DMS53 (cell line): ENCODE results near the gene CAMKK2.
"Not testable (repeated sequence)": the region's sequence is repeated elsewhere in the genome, so short reads cannot be mapped to it uniquely, and the experiment has no call there.

Experiments used
- DNase-seq: peaks from one replicate; lab custom pipeline; 2025; lab: John Stamatoyannopoulos, UW

The CAMKK2 gene

DNA sequence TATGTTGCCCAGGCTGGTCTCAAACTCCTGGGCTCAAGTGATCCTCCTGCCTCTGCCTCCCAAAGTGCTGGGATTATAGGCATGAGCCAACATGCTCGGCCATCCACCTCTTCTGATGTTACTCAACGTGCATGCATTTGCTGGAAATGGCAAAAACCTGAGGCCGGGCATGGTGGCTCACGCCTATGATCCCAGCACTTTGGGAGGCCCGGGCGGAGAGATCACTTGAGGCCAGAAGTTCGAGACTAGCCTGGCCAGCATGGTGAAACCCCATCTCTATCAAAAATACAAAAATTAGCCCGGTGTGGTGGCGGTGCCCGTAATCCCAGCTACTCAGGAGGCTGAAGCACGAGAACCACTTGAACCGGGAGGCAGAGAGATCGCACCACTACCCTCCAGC, 1.9 kb upstream of the CAMKK2 start:
- not testable (repeated sequence) for DNase-seq

DNA sequence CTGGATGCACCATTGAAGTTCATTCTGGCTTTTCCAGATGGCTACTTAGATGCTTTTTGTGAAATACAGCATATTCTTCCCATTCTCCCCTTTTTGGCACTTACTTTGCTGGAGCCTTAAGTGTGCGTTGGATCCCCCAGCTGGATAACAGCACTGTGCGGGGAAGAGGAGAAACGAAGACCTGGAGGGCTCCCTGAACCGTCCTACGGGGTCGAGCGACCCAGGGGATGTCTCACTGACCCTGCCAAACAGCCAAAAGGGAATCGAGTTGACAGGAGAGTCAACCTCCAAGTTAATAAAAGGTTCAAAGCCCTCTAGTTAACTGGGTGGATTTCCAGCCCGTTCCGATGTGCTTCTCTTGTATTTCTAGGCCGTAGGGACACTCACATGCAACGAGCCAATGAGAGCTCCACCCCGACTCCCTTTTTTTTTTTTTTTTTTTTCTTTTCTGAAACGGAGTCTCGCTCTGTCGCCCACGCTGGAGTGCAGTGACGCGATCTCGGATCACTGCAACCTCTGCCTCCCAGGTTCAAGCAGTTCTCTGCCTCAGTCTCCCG, 1.0 kb upstream of the CAMKK2 start:
- peak; percentile 90 for DNase-seq

DNA sequence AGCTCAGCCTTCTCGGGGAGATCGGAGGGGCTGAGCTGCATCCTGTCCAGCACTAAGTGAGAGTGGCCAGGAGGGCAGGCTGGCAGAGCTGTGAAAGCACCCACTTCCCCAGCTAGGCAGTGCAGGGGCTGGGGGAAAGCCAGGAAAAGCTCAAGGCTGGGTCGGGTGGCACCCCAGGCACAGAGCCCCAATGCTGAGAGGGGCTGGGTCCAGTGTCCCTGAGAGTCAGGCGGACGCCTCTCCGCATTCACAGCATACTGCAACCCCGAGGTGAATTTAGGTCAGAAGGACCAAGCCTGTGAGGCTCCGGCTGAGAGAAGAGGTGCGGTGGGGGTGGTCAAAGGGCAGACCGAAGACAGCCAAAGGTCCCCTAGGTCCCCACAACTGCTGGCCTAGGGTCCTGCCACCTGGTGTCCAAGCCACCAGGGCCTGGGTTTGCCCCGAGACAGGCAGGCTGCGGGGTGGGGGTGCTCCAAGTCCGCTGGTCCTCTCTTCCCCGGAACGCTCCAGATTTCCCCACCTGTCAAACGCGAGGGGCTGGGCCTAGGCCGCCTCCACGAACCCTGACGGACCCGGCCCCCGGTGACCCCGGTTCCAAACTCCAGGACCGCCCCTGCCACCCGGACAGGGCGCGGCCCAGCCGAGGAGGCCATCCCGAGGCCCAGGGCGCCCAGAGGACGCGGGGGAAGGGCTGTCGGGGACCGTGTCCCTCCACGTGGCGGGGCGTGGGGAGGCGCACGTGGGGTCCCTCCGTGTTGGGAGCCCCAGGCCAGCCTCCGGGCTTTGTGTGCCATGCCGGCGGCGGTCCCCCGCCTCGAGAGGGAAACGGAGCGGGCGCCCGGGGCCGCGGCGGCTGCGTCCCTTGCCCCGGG, 527 bp downstream of the CAMKK2 start:
- DNase-seq, result peak; percentile 74

DNA sequence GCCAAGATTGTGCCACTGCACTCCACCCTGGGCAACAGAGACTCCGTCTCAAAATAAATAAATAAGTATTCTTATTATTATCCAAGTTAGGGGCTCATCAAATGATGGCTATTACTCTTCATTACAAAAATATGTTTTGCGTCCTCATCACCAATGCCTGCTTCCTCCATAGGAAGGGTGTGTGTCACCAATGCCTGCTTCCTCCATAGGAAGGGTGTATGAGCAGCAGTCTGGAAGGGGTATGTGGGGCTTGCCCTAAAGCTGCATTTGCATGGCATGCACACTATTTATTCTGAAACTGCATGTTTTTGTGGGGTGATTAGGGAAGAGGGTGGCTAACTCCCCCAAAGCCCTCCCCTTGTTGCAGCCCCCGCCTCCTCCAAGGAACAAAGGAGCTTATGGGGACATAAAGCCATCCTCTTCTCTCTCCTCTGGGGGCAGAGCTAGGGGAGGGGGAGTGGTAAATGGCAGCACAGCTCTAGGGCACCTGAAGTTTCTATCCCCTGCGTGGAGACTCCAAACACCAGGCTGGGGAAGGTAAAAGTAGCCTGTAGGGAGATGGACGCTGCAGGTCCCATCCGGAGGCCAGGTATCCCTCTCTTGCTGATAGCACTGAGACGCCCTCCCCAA, 1.3 kb downstream of the CAMKK2 start:
- peak; percentile 33 for DNase-seq

DNA sequence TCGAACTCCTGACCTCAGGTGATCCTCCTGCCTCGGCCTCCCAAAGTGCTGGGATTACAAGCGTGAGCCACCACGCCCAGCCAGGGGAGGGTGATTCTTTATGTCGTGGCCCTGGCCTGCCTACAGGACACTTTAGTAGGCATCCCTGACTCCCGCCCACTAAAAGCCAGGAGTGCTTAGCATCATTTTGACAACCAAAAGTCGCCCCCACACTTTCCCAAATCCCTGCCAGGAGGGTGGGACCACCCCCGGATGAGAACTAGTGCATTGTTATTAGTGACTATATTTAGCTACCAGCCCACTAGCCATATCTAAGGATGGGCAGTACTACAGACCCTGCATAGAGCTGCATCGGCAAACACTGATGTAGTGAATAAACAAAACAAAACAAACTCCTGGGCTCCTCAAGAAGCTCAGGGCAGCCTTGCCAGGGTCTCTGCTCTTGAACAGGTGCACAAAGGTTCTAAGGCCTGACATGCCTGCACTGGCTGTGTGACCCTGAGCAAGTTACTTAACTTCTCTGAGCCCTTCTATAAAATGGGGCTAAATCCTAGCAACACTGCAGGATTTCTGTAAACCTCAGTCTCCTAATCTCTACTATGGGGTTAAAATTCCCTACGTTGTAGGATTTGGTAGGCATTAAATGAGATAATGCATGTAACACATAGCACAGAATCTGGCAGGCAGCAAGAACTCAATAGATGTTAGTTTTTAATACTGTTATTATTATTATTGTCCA, 2.2 kb downstream of the CAMKK2 start:
- no peak for DNase-seq

DNA sequence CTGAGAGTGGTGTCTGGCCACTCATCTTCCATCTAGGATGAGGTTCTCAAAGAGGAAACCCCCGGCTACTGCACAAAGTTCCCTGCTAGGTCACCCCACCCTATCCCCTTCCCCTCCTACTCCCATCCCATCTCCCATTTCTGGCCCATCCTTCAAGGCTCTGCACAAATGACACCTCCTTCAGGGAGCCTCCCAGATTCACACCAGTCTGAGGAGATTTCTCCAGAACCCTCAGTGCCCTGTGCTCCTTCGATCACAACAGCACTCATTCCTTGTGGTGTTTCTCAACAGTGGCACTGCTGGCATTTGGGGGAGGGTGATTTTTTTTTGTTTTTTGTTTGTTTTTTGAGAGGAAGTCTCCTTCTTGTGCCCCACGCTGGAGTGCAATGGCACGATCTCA, 2.9 kb downstream of the CAMKK2 start:
- no peak for DNase-seq

DNA sequence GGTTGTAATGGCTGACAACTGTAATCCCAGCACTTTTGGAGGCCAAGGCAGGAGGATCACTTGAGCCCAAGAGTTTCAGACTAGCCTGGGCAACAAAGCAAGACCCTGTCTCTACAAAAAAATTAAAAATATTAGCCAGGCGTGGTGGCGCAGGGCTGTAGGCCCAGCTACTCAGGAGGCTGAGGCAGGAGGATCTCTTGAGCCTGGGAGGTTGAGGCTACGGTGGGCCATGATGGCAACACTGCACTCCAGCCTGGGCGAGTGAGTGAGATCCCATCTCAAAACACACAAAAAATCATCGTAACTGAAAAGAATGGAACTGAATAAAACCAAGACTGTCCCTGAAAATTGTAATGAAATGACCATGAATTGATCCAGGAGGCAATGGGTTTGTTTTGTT, 6.1 kb downstream of the CAMKK2 start:
- no peak for DNase-seq

DNA sequence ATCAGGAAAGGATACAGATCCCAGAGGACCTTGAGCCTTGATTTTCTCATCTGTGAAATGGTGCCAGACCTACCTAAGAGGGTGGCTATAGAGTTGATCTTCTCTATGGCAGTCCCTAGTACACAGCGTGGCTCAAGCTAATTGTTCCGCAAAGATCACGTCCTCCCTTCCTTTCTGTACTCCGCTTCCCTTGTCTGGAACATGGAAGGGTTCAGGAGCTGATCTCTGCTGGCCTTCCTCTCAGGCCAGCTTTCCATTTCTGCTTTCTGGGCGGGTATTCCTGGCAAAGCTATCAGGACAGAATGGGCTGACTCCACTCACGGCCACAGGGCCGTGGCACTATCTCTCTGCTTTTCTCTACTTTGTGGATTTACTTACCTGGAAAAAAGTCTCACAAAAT, 6.5 kb downstream of the CAMKK2 start:
- DNase-seq, result no peak

DNA sequence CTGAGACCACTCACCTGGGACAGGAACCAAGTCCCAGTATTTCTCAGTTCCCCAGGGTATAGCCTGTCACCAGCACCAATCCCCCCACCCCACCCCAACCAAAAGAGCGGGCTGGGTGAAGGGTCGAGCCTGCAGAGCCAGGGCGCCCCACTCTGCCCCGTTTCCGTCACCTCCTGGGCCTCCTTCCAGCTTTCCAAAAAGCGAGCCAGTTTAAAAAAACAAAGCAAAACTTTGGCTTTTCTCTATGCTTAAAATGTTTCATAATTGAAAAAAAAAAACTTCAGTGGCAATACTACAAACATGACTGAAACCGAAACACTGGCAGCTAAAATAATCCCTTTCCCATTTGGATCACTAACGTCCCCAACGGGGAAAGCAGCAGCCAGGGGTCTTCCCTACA, 7.5 kb downstream of the CAMKK2 start:
- no peak for DNase-seq

DNA sequence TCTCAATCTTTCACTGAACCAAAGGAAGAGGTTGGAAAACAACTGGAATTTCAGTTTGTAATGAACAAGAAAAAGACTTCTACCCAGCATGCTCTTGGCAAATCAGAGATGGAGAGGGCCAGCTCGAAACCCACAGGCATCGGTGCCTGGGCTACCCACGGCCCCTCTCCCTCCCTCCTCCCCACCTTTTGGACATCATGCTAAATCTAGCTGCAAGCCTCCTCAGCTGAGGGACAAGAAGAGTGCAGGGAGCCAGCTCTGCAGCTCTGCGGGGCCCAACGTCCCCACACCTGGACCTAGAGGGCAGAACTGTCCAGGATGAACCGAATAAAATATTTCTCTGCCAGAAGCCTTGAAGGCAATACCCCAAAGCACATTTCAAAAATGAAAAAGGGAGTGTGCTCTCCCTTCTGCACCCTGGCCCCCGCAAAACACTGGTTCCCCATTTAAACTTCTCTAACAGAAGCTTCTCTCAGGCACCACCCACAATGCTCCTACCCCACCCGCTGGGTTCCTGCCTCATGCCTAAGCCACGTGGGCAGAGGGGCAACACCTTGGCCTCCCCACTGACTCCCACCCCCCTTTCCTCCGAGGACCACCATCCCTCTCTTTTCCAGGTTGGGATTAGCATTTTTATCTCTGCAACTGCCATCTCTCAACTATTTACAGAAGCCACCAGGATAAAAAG, 8.2 kb downstream of the CAMKK2 start:
- DNase-seq, result no peak

DNA sequence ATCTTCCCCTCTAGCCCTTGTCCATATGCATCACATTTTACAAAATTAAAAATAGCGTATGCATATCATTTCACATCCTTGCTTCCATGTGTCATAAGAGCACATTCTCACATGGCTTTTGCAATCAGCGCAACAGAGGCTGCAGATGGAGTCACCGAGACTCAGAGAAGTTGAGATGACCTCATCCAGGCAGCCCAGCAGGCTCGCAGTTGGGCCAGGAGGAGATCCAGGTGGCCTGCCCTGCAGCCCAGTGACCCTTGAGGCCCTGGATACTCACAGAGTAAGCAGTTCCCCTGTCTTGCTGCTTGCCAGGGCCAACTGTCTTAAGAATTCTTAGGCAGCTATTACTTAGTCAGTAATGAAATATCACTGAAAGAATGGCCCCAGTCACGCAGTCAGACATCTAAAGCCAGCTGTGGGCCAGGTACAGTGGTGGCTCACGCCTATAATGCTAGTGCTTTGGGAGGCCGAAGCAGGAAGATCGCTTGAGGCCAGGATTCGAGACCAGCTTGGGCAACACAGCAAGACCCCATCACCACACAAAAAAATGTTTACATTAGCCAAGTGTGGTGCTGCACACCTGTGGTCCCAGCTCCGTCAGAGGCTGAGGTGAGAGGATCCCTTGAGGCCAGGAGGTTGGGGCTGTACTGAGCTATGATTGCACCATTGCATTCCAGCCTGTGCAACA, 9.1 kb downstream of the CAMKK2 start:
- no peak for DNase-seq

DNA sequence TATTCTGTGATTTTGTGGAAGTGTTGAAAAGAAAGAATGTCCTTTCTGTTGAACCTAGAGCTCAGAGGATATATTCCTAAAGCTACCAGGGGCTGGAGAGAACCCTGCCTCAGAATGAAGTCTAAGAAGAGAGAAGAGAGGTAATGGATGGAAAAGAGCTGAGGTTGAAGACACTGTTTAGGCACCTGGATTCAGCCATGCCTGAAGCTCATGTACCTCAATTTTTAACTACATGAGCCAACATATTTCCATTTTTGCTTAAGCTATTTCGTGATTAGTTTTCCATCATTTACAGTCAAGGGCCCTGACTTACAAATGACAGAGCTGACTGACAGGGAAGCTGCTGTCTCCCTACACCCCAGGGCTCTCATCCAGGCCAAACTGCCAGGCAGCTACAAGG, 10.7 kb downstream of the CAMKK2 start:
- no peak for DNase-seq

DNA sequence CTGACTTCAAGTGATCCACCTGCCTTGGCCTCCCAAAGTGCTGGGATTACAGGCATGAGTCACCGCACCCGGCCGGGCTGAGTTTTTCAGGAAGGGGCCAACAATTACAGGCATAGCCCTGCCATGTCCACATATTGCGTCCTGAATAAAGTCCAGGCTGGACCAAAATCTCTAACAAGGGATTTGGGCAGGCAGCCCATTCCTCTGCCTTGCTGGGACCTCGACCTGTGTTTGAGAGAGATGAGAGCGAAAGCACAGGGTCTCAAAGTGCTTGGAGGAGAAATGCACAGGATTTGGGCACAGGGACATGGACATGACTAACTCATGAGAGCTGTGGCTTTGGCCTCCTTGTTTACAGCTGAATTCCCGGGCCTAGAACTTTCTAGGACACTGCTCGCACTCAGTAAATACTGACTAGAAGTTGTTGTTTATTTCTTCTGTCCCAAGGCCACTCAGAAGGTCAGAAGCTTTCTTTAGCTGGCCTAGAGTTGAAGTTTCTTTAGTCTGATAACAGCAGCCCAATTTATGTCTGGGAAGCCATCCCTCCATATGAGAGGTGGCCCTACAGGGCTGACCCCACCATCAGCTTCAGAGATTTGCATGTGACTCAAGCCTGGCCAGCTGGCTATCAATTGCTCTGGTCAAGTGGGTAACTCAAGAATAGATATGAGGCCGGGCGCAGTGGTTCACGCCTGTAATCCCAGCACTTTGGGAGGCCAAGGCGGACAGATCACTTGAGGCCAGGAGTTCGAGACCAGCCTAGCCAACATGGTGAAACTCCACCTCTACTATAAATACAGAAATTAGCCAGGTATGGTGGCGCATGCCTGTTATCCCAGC, 11.7 kb downstream of the CAMKK2 start:
- no peak for DNase-seq

DNA sequence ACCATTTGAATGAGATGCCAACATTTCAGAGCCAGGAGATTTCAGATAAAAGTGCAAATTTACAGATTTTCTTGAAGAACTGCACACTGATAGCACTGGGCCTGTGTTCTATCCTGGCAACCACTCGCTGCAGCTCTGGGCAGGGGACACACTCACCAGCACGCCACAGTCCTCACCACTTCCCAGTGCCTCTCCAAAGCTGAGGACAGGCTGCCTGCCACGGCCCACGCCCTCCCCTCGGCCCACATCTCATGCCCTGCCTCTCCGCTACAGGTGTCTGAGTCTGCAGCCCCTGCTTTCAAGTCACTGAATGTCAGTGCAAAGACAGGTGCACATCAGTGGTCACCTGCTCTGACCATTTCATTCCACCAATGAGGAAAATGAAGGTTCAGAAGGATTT, 12.7 kb downstream of the CAMKK2 start:
- DNase-seq, result no peak

DNA sequence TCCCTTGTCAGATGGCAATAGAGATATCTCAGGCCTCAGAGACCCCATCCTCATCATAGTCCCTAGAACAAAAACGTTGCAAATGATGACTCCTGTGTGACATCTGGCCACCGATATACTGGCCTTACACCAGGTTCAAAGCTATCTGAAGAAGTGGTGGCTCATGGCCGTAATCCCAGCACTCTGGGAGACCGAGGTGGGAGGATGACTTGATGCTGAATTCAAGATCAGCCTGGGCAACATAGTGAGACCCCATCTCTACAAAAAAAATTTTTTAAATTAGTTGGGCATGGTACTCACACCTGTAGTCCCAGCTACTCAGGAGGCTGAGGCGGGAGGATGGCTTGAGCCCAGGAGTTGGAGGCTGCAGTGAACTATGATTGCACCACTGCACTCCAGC, 13.1 kb downstream of the CAMKK2 start:
- no peak for DNase-seq

DNA sequence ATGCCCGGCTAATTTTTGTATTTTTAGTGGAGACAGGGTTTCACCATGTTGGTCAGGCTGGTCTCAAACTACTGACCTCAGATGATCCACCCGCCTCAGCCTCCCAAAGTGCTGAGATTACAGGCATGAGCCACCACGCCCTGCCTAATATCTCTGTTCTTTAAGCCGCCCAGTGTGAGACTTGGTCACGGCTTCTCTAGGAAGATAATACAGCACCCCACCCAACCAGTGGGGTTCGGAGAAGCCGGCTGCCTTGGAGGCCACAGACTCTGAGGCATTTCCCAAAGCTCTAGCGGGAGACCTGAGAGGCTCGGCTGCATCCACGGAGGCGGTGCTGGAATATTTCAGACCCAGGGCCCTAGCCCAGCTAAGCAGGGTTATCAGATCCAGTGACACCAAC, 13.6 kb downstream of the CAMKK2 start:
- DNase-seq, result not testable (repeated sequence)

DNA sequence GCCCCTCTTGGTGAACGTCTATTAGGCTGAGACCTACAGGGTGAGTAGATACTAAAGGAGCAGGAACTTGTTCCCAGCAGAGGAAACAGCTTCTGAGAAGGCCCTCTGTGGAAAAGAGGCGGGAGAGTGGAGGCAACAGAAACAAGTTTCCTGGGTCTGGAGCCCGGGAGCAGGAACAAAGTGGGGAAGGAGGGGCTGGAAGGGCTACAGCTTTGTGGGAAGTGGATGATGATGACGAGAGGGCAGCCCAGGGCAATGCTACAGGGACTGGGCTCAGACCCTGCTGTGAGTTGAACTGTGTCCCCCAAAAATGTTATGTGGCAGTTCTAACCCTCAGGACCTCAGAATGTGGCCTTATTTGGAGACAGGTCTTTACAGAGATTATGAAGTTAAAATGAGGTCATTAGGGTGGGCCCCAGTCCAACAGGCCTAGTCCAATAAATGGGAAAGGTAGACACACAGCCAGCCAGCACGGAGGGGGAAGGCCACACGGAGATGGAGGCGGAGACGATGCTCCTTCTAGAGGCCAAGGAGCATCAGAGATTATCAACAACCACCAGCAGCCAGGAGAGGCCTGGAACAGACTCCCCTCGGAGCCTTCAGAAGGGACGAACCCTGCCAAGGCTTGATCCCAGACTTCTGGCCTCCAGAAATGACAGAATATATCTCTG, 14.3 kb downstream of the CAMKK2 start:
- DNase-seq, result no peak

DNA sequence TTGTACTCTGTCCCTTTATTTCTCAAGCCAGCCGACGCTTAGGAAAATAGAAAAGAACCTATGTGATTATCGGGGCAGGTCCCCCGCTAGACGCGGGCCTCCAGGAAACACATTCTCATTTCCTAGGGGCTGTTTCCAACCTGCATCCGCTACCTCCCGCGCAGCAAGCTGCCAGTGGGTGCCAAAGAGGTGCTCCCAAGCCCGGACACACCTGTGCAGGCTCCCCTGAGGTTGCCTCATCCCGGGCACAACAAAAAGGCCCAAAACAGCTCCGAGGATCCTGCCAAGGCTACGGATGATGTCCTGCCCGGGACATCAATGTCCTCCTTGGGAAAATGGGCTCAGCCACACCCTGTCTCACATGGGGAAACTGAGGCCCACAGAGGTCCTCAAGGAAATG, 15.4 kb downstream of the CAMKK2 start:
- DNase-seq, result not testable (repeated sequence)

DNA sequence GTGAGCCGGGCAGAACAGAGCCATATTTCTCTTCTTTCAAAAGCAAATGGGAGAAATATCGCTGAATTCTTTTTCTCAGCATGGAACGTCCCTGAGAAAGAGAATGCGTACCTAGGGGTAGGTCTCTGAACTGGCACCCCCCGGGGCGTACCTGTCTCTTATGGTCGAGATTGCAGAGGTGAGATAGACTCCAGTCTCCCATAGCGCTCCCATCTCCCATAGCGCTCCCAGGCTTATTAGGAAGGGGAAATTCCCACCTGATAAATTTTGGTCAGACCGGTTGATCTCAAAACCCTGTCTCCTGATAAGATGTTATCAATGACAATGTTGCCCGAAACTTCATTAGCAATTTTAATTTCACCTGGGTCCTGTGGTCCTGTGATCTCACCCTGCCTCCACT, 16.0 kb downstream of the CAMKK2 start:
- DNase-seq, result not testable (repeated sequence)

DNA sequence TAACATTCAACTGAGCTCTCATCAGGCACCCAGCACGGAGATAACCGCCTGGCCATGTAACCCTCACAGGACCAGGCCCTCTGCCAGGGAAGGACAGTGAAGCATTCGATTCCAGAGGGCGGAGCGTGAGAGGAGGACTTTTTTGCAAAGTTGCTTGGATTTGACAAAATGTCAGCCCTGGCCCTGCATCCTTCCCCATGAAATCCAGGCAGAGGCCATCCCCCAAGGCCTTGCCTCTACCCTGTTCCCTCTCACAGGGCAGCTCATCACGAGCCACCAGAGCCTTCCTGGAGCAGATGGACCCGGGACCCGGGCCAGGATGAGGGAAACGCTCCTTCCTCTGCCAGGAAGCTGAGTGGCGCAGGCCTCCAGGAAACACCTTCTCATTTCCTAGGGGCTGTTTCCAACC, 17.0 kb downstream of the CAMKK2 start:
- no peak for DNase-seq
